ENCODE results near the gene METTL15.

The METTL15 gene

GRCh38 chr11:28343304-28344233, 235.4 kb downstream of the METTL15 start:
- DNase-seq (ENCODE audit: extremely low spot score), result no peak
- CTCF ChIA-PET, result no interaction called here
- TF ChIP-seq BHLHE40 (IDR thresholded peaks at IDR 0.05; ENCODE audit: borderline replicate concordance), result no peak
- TF ChIP-seq CTBP1 (IDR thresholded peaks at IDR 0.05; ENCODE audit: borderline replicate concordance), result no peak
- TF ChIP-seq ARNT (IDR thresholded peaks at IDR 0.05), result no peak
- TF ChIP-seq PKNOX1 (IDR thresholded peaks at IDR 0.05), result no peak
- no peak for TF ChIP-seq NFRKB (IDR thresholded peaks at IDR 0.05)
- no peak for TF ChIP-seq SP1 (IDR thresholded peaks at IDR 0.05)
- TF ChIP-seq SUZ12 (IDR thresholded peaks at IDR 0.05), result no peak
- TF ChIP-seq ELF4 (IDR thresholded peaks at IDR 0.05), result no peak
- TF ChIP-seq FOXM1 (IDR thresholded peaks at IDR 0.05; ENCODE audit: borderline replicate concordance), result no peak
- no peak for TF ChIP-seq TARDBP (IDR thresholded peaks at IDR 0.05)
- TF ChIP-seq LEF1 (IDR thresholded peaks at IDR 0.05; ENCODE audit: borderline replicate concordance), result no peak
- POLR2A ChIA-PET, result no interaction called here

GRCh38 chr11:28346209-28346608, 238.0 kb downstream of the METTL15 start:
- DNase-seq (ENCODE audit: extremely low spot score), result no peak
- POLR2A ChIA-PET, result no interaction called here
- CTCF ChIA-PET, result no interaction called here
- TF ChIP-seq FOXA1 (IDR thresholded peaks at IDR 0.05) (no peak), L3MBTL2 (conservative IDR thresholded peaks at IDR 0.05) (no peak), TARDBP (IDR thresholded peaks at IDR 0.05) (no peak), ELF4 (IDR thresholded peaks at IDR 0.05) (no peak), BHLHE40 (IDR thresholded peaks at IDR 0.05; ENCODE audit: borderline replicate concordance) (no peak), PKNOX1 (IDR thresholded peaks at IDR 0.05) (no peak), LEF1 (IDR thresholded peaks at IDR 0.05; ENCODE audit: borderline replicate concordance) (no peak), ZNF384 (IDR thresholded peaks at IDR 0.05) (no peak), FOXK2 (IDR thresholded peaks at IDR 0.05) (no peak), CTBP1 (IDR thresholded peaks at IDR 0.05; ENCODE audit: borderline replicate concordance) (no peak), FOXM1 (IDR thresholded peaks at IDR 0.05; ENCODE audit: borderline replicate concordance) (no peak), ARNT (IDR thresholded peaks at IDR 0.05) (no peak), SP1 (IDR thresholded peaks at IDR 0.05) (no peak), HDGF (IDR thresholded peaks at IDR 0.05; ENCODE audit: borderline replicate concordance) (no peak), SUZ12 (IDR thresholded peaks at IDR 0.05) (no peak), NFRKB (IDR thresholded peaks at IDR 0.05) (no peak)

DNA sequence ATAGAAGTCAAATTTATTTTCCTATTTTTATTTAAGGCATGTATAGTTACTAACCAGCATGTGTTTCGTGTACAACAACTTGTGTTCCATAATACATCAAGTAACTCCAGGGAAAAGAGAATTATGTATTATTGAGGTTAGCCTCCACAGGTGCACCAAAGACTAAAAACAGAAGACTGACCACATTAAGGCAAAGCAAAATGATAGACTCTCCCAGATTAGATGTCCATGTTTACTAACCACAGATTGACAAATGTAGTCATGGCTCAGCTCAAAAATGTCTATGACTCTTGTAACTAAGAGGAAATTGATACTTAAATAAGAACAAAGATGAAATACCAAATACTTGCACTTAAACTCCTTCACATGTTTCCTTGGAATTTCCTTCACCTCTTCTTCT, 238.5 kb downstream of the METTL15 start:
- TF ChIP-seq ELF4 (IDR thresholded peaks at IDR 0.05) (no peak), ARNT (IDR thresholded peaks at IDR 0.05) (no peak)
- CTCF ChIA-PET, result no interaction called here

GRCh38 chr11:28347371-28347770, 239.2 kb downstream of the METTL15 start:
- CTCF ChIA-PET, result no interaction called here
- TF ChIP-seq TARDBP (IDR thresholded peaks at IDR 0.05) (no peak), SP1 (IDR thresholded peaks at IDR 0.05) (no peak), SUZ12 (IDR thresholded peaks at IDR 0.05) (no peak), LEF1 (IDR thresholded peaks at IDR 0.05; ENCODE audit: borderline replicate concordance) (no peak), FOXA1 (IDR thresholded peaks at IDR 0.05) (no peak), FOXK2 (IDR thresholded peaks at IDR 0.05) (no peak), HDGF (IDR thresholded peaks at IDR 0.05; ENCODE audit: borderline replicate concordance) (no peak), ARNT (IDR thresholded peaks at IDR 0.05) (no peak), L3MBTL2 (conservative IDR thresholded peaks at IDR 0.05) (no peak), FOXM1 (IDR thresholded peaks at IDR 0.05; ENCODE audit: borderline replicate concordance) (no peak), ELF4 (IDR thresholded peaks at IDR 0.05) (no peak), CTBP1 (IDR thresholded peaks at IDR 0.05; ENCODE audit: borderline replicate concordance) (no peak), PKNOX1 (IDR thresholded peaks at IDR 0.05) (no peak), ZNF384 (IDR thresholded peaks at IDR 0.05) (no peak), NFRKB (IDR thresholded peaks at IDR 0.05) (no peak), BHLHE40 (IDR thresholded peaks at IDR 0.05; ENCODE audit: borderline replicate concordance) (no peak)
- POLR2A ChIA-PET, result no interaction called here
- no peak for DNase-seq (ENCODE audit: extremely low spot score)

More for the DNA sequence above, 238.5 kb downstream of the METTL15 start:
- POLR2A ChIA-PET, result no interaction called here
- no peak for DNase-seq (ENCODE audit: extremely low spot score)

GRCh38 chr11:28350216-28350615, 242.0 kb downstream of the METTL15 start:
- TF ChIP-seq TARDBP (IDR thresholded peaks at IDR 0.05), result no peak
- TF ChIP-seq SUZ12 (IDR thresholded peaks at IDR 0.05), result no peak
- no peak for TF ChIP-seq CTBP1 (IDR thresholded peaks at IDR 0.05; ENCODE audit: borderline replicate concordance)
- no peak for TF ChIP-seq ARNT (IDR thresholded peaks at IDR 0.05)
- TF ChIP-seq NFRKB (IDR thresholded peaks at IDR 0.05), result no peak
- TF ChIP-seq BHLHE40 (IDR thresholded peaks at IDR 0.05; ENCODE audit: borderline replicate concordance), result no peak
- no peak for TF ChIP-seq PKNOX1 (IDR thresholded peaks at IDR 0.05)
- no peak for TF ChIP-seq FOXA1 (IDR thresholded peaks at IDR 0.05)
- POLR2A ChIA-PET, result no interaction called here
- DNase-seq (ENCODE audit: extremely low spot score), result no peak
- CTCF ChIA-PET, result no interaction called here
